A673 (cell line): Measurements from ENCODE around the gene SCYL3. TPM values are rescaled to one million over a fixed set of nuclear protein-coding genes. Genes with fewer than 3 reads are reported as not detected.
"Not testable (repeated sequence)": the region's sequence is repeated elsewhere in the genome, so short reads cannot be mapped to it uniquely, and the experiment has no call there.

Source experiments
- BruUV-seq: library from RNA; stranded (reverse); fragments of 400-500 nt; replicated peaks from 2 replicates; lab custom pipeline; 2021; lab: Mats Ljungman, UMichigan
- CTCF ChIA-PET: fragments of 300-600 bp; sonication (Branson Sonifier 250); formaldehyde crosslinking; loops from one replicate; lab custom pipeline; 2022; ENCODE audit warnings: antibody characterized with exemption; lab: Charles Lee
- POLR2A ChIA-PET: fragments of 300-600 bp; sonication (Branson Sonifier 250); formaldehyde crosslinking; loops from one replicate; lab custom pipeline; 2022; ENCODE audit warnings: antibody characterized with exemption; ENCODE audit not compliant: low non-redundant PET; lab: Charles Lee
- DNase-seq: peaks from one replicate; pipeline ENCODE4 v3.0.0-alpha.2; 2015; ENCODE audit warnings: low spot score
- H3K27ac ChIP-seq: fragments of 200-600 bp; sonication (generic); 2 replicates; pipeline ENCODE4 v1.5.1; 2016; ENCODE audit warnings: mixed run types, low read depth, mild to moderate bottlenecking, mixed read lengths, antibody characterized with exemption, low read length; ENCODE audit not compliant: poor library complexity, severe bottlenecking
- H3K27me3 ChIP-seq: fragments of 200-600 bp; sonication (generic); replicated peaks from 2 replicates; pipeline ENCODE4 v1.6.1; 2017; ENCODE audit warnings: mixed run types, low read depth, mild to moderate bottlenecking, mixed read lengths, antibody characterized with exemption, low read length; ENCODE audit not compliant: insufficient read depth, poor library complexity
- H3K36me3 ChIP-seq: fragments of 200-600 bp; sonication (generic); 2 replicates; pipeline ENCODE4 v1.6.1; 2016; ENCODE audit warnings: mixed run types, mild to moderate bottlenecking, mixed read lengths, antibody characterized with exemption, low read length; ENCODE audit not compliant: insufficient read depth, poor library complexity, severe bottlenecking
- H3K4me1 ChIP-seq: fragments of 200-600 bp; sonication (generic); 2 replicates; pipeline ENCODE4 v1.6.1; 2017; ENCODE audit warnings: mixed run types, mild to moderate bottlenecking, mixed read lengths, antibody characterized with exemption, low read length; ENCODE audit not compliant: insufficient read depth, poor library complexity, severe bottlenecking
- H3K4me3 ChIP-seq: fragments of 200-600 bp; sonication (generic); 2 replicates; pipeline ENCODE4 v1.5.1; 2016; ENCODE audit warnings: low read depth, mixed run types, mild to moderate bottlenecking, mixed read lengths, low read length; ENCODE audit not compliant: poor library complexity, severe bottlenecking
- H3K9me3 ChIP-seq: fragments of 200-600 bp; sonication (generic); 2 replicates; pipeline ENCODE4 v1.6.1; 2016; ENCODE audit warnings: mixed run types, low read depth, mild to moderate bottlenecking, mixed read lengths, antibody characterized with exemption, low read length; ENCODE audit not compliant: poor library complexity, severe bottlenecking
- EZH2 ChIP-seq: fragments of 200-600 bp; sonication (generic); IDR thresholded peaks from 2 replicates; pipeline ENCODE4 v1.6.1; 2017; ENCODE audit warnings: borderline replicate concordance, low read depth, mild to moderate bottlenecking, mixed read lengths, antibody characterized with exemption, low read length; ENCODE audit not compliant: poor library complexity, severe bottlenecking
- intact Hi-C: fragments of 100-400 bp; cut with micrococcal nuclease; formaldehyde crosslinking; loops from one replicate; pipeline ENCODE4 v1.10.0; 2022; ENCODE audit not compliant: unreplicated experiment
- total RNA-seq: library from RNA; stranded (reverse); gene quantifications from 2 replicates; pipeline ENCODE4 v1.2.3, GENCODE V29; 2021
- TF ChIP-seq, protein P1 (sequence below): fragments of 300-800, 200-600 bp; sonication (generic); conservative IDR thresholded peaks from 2 replicates; pipeline ENCODE4 v1.5.1; 2017; ENCODE audit warnings: low read depth, mild to moderate bottlenecking, antibody characterized with exemption, low read length, moderate library complexity, mixed read lengths

SCYL3 gene
- total RNA-seq, 1 experiment from 2014 or later = 5.3 TPM

DNA sequence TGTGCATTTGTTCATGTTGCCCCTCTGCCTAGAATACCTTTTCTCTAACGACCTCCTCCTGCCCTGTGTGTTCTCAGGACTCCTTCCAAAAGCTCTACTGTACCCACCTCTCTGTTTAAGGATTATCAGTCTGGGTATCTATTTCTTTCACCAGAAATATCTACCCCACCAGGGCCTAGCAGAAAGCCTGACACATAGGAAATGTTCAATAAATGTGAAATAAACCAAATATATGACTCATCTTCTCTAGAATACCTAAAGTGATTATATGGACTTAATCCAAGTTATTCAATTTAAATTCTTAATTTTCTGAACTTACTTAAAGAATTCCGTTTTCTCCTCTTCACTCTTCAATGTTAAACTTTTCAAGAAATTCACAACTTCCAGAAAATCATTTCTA, 27.1 kb downstream of the SCYL3 start:
- Histone ChIP-seq H3K4me1 (no peaks in the 10 kb centered on the region), H3K27me3 (no peaks in the 10 kb centered on the region), H3K9me3 (no peaks in the 10 kb centered on the region), H3K4me3 (no peak overlapping the region), H3K36me3 (peaks cover 51% of the 10 kb centered on the region), H3K27ac (no peak overlapping the region)
- TF ChIP-seq, protein P1, sequence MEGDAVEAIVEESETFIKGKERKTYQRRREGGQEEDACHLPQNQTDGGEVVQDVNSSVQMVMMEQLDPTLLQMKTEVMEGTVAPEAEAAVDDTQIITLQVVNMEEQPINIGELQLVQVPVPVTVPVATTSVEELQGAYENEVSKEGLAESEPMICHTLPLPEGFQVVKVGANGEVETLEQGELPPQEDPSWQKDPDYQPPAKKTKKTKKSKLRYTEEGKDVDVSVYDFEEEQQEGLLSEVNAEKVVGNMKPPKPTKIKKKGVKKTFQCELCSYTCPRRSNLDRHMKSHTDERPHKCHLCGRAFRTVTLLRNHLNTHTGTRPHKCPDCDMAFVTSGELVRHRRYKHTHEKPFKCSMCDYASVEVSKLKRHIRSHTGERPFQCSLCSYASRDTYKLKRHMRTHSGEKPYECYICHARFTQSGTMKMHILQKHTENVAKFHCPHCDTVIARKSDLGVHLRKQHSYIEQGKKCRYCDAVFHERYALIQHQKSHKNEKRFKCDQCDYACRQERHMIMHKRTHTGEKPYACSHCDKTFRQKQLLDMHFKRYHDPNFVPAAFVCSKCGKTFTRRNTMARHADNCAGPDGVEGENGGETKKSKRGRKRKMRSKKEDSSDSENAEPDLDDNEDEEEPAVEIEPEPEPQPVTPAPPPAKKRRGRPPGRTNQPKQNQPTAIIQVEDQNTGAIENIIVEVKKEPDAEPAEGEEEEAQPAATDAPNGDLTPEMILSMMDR = no peak
- TF ChIP-seq EZH2 = no peak
- CTCF ChIA-PET = no interaction called here
- BruUV-seq = no TSS peak
- DNase-seq = no peak
- POLR2A ChIA-PET = no interaction called here
- intact Hi-C loops = no loop called here

DNA sequence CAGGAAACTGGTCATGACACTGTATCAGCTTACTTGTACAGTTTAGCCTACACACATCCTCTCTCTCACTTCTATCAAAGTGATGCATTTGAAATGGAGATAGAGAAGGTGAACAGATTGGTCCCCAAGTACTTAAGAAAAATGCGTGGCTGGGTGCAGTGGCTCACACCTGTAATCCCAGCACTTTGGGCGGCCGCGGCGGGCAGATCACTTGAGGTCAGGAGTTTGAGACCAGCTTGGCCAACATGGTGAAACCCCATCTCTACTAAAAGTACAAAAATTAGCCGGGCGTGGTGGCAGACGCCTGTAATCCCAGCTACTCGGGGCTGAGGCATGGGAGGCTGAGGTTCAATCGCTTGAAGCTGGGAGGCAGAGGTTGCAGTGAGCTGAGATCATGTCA, 29.2 kb downstream of the SCYL3 start:
- H3K27ac ChIP-seq, POLR2A ChIA-PET: not testable (repeated sequence)

DNA sequence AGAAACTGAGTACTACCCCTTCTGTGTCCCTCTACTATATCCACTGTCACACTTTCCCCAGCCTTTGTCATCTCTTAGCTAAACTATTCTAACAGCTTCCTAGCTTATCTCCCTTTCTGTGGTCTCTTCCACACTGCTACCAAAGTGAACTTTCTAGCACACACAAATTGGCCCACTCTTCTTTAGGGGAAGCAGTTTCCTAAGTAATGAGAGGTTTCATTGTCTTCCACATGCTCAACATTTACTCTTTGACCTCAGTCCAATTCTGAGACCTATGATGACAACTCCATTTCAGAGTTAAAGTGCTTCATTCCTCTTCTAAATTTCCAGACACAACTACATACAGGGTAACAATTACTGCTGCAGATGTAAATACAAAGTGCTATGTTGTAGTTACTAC, 32.9 kb downstream of the SCYL3 start:
- Histone ChIP-seq H3K4me3 (no peak overlapping the region), H3K9me3 (no peaks in the 10 kb centered on the region), H3K4me1 (no peaks in the 10 kb centered on the region), H3K27ac (no peak overlapping the region), H3K27me3 (no peaks in the 10 kb centered on the region), H3K36me3 (peaks cover 39% of the 10 kb centered on the region)
- intact Hi-C loops = no loop called here
- CTCF ChIA-PET = no interaction called here
- no peak for DNase-seq
- no peak for TF ChIP-seq EZH2
- TF ChIP-seq, protein P1 = no peak
- BruUV-seq = no TSS peak
- POLR2A ChIA-PET = no interaction called here

More for the DNA sequence above, 29.2 kb downstream of the SCYL3 start:
- H3K4me3 ChIP-seq, CTCF ChIA-PET, H3K9me3 ChIP-seq, H3K4me1 ChIP-seq, H3K27me3 ChIP-seq, BruUV-seq, intact Hi-C loops, DNase-seq: not testable (repeated sequence)
- H3K36me3 ChIP-seq = peaks cover 49% of the 10 kb centered on the region

DNA sequence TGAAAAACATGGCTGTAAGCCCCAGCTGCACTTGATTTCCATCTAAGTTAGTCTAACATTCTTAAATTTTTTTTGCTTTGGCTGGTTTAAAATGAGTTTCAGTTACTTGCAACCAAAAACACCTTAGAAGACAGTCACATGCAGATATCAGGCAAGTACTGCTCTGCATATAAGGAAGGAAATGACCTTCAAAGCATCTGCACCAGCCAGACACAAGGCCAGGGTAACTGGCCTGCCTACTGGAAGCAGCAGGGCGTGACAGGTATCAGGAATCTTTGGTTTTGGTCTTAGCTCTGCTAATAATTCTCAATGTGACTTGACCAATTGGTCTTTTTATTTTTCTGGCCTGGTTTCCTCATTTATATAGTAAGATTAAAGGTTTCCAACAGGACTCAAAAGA, 33.5 kb downstream of the SCYL3 start:
- intact Hi-C loops = no loop called here
- ChIA-PET POLR2A (no interaction called here), CTCF (no interaction called here)
- BruUV-seq = no TSS peak
- Histone ChIP-seq H3K9me3 (no peaks in the 10 kb centered on the region), H3K27me3 (no peaks in the 10 kb centered on the region), H3K36me3 (peaks cover 44% of the 10 kb centered on the region), H3K4me1 (no peaks in the 10 kb centered on the region), H3K4me3 (no peak overlapping the region), H3K27ac (no peak overlapping the region)
- TF ChIP-seq, protein P1 = no peak
- no peak for TF ChIP-seq EZH2
- DNase-seq = no peak
